GM18909 (cell line): ENCODE data around the gene MARK4.
"Not testable (repeated sequence)": the region's sequence is repeated elsewhere in the genome, so short reads cannot be mapped to it uniquely, and the experiment has no call there.

ENCODE experiments used
- ATAC-seq: cut with Tn5 transposase; IDR thresholded peaks from one replicate; pipeline ENCODE4 v1.9.1; 2021; ENCODE audit warnings: mild to moderate bottlenecking; ENCODE audit not compliant: unreplicated experiment, poor library complexity

MARK4 gene

DNA sequence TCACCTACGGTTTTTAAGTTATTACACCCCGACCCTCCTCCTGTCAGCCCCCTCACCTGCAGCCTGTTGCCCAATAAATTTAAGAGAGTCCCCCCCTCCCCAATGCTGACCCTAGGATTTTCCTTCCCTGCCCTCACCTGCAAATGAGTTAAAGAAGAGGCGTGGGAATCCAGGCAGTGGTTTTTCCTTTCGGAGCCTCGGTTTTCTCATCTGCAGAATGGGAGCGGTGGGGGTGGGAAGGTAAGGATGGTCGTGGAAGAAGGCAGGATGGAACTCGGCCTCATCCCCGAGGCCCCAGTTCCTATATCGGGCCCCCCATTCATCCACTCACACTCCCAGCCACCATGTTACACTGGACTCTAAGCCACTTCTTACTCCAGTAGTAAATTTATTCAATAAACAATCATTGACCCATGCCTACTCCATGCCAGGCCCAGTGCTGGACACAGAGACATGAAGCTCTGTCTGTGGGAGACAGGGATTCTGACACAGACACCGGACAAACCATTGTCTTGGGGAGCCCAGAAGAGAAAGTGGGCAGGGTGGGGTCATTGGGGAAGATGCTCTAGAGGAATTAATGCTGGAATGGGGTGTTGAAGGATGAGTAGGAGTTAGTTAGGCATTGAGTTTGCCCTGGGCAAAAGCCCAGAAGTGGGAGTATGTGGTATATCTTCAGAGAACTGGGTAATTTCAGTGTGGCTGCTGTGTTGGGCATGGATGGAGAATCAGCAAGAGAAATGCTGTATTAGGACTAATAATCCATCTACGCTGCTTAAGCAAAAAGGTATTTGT lies 52.4 kb downstream of the MARK4 start:
- ATAC-seq: no peak

DNA sequence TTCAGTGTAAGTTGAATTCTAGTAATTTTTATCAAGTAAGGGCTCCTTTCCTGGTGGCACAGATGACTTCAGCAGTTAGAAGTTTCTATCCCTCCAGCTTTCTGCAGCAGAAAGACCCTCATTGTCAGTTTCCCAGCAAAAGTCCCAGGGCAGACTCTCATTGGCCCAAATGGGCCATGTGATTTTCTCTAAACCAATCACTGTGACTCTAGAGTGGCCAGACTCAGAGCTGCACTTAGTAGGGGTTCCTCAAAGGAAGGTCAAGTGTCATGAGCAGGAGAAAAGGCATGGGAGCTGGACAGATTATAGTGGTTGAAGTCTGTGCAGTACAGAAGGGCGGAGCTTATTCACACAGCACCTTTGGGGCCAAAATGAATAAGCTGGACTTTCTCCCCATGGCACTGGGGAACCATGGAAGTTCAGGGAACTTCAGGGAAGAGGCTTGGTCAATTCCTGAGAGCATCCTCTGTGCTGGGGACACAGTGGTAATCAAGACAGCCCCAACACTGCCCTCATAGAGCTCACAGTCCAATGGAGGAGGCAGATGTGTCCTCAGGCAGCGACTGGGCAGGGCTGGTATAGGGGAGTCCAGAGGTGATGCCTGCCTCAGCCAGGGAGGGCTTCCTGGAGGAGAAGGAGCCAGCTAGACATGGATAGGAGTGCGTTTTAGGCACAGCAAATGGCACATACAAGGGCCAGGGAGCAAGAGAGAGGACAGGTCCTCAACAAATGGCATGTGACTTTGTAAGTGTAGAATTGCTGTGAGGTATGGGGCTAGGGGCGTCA lies 53.3 kb downstream of the MARK4 start:
- no peak for ATAC-seq

DNA sequence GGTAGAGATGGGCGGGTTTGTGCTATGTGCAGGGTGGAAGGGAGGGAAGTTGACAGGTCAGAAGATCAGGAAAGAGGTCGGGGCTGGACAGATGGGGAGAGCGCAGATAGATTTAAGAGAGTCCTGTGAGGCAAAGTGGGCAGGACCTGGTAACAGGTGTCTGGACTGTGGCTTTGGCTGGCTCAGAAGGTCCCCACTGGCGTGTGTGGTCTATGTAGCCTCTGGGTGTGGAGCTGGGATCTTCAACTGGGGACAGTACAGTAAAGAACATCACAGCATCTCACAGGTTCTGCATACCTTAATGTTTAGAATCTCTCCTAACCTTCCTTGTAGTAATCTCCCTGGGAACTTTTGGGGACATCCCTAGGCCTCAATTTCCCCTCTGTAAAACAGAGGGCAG lies 53.9 kb downstream of the MARK4 start:
- no peak for ATAC-seq

DNA sequence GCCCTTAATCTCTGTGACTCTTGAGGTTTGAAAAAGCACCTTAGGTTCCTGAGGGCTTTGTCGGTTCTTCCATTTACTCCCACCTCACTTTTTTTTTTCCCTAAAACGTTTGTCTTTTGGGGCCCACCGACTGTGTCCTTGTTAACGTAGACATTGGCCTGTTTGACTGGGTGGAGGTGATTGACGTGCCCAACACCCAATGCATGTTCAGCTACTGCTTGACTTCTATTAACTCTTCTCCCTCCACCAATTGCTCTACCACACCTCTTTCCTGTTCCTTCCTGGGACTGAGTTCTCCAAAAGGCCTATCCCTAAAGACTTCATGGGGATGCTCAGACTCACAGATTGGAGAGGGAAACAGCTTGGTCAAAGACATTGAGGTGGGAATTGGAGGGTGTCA lies 54.4 kb downstream of the MARK4 start:
- ATAC-seq: no peak

DNA sequence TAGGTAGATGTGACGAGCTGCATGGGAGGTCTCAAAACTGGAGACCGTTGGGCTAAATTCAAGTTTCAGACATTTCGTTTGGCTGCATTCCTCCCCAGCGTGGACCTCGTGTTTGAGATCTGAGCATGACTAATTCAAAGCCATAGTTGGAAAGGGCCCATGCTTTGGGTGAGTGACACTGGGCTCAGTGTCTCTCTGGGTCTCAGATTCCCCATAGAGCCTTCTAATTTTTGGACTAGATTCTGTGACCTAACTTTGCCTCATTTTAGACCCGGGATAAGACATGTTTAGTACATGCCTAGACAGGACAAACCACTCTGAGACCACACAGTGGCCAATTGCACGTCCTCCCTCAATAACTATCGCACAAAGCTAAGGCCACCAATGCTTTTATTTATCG lies 55.0 kb downstream of the MARK4 start:
- ATAC-seq: no peak

DNA sequence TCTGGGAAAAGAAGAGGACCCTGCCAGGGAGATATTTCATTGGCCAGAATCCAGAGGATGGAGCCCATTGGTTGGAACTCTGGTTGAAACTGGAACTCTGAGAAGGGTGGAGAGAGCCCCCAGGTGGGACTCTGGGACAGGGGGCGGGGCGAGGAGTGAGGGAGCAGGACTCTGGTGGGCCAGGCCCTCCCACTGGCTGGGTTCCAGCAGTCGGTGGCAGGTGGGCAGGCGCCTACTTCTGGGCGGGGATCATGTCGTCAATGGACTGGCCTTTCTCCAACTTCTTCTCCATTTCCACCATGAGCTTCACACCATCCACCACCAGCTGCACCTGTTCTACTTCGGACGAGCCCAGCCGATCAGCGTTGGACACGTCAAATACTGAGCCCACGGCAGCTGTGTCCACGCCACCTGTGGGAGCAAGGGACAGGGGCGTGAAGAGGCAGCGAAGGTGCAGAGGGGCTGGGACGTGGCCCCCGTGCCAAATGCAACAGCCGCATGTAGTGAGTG lies 55.5 kb downstream of the MARK4 start:
- ATAC-seq: no peak

DNA sequence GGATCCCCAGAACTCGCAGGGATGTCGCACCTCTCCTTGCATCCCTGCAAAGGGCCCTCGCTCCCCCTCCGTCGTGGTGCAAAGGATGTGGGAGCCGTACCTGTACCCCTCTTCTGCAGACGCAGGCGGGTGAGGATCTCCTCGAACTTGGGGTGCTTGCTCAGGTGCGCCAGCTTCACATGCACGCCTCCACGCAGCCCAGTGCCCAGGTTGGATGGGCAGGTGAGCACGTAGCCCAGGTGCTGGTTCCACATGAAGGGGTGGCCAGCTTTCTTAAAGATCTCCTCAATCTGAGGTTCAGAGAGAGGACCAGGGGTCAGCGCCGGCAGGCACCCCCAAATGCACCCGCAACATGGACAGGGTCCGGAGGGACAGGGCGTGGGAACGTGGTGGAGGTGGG lies 56.3 kb downstream of the MARK4 start:
- no peak for ATAC-seq

DNA sequence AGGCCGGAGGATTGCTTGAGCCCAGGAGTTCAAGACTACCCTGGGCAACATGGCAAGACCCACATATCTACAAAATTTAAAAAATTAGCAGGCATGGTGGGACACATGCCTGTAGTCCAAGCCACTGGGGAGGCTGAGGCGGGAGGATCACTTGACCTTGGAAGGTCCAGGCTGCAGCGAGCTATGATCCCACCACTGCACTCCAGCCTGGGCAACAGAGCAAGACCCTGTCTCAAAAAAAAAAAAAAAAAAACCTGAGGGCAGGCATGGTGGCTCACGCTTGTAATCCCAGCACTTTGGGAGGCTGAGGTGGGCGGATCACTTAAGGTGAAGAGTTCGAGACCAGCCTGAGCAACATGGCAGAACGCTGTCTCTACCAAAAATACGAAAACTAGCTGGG lies 58.3 kb downstream of the MARK4 start:
- not testable (repeated sequence) for ATAC-seq

DNA sequence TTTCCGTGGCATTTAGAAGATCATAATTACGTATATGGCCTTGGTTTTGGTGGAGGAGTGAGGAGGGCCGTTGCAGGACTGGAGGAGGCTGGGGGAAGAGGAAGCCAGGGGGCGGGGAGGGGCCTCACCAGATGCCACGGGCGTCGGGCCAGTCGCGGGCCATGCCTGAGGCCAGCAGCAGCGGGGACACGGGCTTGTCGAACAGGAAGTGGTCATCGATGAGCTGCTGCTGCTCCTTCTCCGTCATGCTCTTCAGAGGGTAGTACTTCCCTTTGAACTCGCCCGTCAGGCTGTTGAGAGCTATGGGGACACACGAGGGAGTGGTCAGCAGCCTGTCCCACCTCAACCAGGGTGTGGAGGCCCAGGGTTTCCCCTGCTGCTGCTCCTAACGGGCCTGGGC lies 60.5 kb downstream of the MARK4 start:
- ATAC-seq: no peak

DNA sequence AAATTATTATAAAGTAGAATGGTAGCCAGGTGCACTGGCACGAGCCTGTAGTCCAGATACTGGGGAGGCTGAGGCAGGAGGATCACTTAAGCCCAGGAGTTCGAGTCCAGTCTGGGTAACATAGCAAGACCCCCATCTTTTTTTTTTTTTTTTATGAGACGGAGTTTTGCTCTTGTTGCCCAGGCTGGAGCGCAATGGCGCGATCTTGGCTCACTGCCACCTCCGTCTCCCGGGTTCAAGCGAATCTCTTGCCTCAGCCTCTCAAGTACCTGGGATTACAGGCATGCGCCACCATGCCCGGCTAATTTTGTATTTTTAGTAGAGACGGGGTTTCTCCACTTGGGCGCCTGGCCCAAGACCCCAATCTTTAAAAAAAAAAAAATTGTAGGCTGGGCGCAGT lies 61.2 kb downstream of the MARK4 start:
- not testable (repeated sequence) for ATAC-seq

DNA sequence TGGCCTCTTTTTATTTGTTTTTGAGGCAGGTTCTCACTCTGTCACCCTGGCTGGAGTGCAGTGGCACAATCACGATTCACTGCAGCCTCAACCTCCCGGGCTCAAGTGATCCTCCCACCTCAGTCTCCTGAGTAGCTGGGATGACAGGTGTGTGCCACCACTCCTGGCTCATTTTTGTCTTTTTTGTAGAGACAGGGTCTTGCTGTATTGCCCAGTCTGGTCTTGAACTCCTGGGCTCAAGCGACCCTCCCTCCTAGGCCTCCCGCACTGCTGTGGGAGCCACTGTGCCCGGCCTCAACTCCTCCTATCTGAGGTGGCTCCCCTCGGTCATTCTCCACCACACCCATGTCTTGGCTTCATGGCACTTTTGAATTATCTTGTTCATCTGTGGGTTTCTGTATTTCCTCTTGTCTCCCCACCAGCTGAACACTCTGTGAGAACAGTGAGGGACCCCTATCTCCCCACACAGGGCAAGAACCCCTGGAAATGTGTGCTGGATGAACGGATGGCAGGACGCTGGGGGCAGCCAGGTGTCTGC lies 63.7 kb downstream of the MARK4 start:
- ATAC-seq: no peak

DNA sequence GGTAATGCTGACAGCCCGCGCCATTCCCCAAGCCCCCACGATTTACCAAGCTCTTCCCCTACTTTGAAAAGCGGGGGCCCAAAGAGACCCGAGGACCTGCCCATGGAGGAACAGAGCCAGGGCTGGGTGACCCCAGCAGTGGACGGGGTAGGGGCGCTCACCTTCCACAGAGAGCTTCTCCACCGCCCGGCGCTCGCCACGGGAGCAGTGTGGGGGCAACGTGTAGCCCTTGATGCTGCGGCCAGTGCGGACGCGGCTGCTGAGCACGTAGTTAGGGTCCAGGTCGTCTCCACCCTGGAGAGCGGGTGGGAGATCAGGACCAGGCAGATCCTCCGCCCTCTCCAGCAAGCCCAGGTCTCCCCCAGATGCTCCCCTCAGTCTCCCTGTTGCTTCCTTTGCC lies 64.2 kb downstream of the MARK4 start:
- no peak for ATAC-seq

DNA sequence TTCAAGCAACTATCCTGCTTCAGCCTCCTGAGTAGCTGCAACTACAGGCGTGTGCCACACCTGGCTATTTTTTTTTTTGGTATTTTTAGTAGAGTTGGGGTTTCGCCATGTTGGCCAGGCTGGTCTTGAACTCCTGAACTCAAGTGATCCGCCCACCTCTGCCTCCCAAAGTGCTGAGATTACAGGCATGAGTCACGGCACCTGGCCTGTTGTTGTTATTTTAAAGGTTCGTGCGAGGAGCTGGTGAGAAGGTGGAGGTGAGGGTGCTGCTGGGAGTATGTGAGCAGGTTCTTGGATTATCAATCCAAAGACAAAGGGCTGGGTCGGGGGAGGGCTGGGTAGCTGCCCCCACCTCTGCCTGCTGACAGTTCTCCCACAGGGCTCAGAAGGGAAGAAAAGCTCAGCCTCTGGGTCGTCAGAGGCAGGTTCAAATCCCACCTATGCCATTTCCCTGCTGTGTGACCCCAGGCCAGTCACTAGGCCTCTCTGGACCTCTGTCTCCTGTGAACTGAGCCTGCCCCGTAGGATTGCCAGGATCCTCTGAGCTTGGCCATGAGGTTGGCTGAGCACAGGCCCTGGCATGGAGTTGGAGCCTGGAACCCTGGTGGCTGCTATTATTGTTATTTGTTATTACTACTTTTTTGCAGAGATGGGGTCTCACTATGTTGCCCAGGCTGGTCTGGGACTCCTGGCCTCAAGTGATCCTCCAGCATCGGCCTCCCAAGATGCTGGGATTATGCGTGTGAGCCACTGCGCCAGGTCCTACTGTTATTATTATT lies 70.1 kb downstream of the MARK4 start:
- no peak for ATAC-seq

DNA sequence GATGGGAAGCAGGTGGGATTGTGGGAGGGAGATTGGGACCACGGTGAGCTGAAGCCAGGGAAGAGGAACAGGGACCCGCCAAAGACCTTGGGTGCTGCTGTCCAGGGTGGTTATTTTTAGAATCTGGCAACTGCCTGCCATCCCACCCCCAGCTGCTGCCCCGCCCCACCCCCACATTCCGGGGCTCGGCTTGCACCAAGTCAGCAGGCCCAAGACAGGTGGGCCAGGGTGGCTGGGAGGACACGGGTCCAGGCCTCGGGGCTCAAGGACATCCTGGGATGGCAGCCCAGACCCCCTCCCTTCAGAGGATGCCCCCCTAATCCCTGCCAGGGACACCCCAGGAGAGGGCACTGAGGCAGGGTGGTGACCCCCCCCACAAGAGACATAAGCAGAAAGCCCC lies 70.8 kb downstream of the MARK4 start:
- ATAC-seq: no peak

DNA sequence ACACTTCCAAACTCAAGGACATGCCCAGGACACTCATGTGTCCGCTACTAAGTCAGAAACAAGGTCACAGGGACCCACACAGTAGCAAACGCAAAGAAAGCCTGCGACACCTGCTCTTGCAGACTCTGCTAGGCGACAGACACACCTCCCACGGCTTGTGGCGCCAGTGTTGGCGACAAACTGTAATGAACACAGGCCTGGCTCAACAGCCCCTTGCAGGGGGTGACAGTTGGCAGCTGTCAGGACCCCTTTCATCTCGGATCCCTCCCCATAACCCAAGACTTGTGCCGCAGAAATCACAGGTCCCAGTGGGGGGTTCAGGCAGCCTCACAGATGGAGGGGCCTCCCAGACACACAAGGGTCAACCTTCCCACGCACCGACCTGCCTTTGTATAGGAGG lies 71.2 kb downstream of the MARK4 start:
- ATAC-seq: no peak

DNA sequence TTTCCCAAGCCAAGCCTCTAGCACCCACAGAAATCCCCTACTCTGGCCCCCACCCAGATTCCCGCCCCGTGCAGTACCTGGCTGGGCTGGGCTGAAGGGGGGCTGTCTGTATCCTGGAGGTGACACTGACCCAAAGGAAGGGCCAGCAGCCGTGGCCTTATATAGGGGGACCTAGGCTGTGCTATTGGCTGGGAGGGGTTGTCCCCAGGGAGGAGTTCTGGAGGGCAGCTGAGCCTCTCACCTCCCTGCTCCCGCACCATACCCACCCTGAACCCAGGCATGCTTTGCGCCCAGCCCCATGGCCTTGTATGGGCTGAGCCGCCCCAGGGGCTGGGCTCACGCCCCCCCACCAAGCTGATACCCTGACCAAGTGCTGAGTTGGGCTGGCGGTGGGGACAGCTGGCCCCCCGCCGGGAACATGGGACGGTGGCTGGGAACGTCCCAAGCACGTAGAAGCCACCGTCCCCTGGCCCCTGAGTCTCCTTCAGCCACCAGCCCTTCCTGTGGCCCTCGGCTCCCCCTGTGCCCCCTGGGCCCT lies 71.7 kb downstream of the MARK4 start, which contains the start of gene CKM:
Gene CKM, minus strand, starts transcription at position 132 of the 538 bp plus-strand sequence. CDS start 3,162 bp downstream, outside the sequence.
- no peak for ATAC-seq

DNA sequence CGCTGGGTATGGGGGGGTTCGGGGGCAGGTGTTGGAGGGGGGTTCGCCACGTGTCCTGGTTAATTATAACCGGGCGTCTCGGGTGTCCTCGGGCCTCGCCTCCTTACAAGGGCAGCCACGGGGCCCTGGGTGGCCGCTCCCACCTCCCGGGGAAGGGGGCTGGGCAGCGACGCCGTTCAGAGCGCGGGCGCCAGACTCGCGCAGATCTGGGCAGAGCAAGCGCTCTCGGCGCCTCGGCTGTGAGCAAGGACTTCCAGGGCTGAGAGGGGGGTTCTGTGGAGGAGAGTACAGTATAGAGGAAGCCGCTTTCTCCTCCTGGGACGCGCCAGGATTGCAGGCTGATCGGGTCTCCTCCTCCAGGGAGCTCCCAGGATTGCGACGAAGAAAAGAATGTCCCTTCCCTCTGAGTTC lies 72.6 kb downstream of the MARK4 start:
- no peak for ATAC-seq

DNA sequence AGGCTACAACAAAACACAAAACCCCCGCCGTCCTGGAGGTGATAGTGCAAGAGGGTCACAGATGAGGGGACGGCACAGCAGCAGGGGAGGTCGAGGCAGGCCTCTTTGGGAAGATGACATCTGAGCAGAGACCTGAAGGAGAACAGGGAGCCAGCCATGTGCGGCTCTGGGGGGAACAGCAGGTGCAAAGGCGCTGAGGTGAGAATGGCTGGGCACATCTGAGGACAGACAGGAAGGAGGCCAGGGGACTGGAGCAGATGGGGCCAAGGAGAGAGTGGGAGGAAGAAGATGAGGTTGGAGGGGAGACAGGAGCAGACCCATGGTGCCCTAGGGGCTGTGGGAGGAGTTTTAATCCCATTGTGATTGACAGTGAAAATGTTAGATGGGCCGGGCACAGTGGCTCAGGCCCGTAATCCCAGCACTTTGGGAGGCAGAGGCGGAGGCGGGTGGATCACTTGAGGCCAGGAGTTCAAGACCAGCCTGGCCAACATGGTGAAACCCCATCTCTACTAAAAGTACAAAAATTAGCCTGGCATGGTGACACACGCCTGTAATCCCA lies 73.4 kb downstream of the MARK4 start:
- ATAC-seq: no peak

DNA sequence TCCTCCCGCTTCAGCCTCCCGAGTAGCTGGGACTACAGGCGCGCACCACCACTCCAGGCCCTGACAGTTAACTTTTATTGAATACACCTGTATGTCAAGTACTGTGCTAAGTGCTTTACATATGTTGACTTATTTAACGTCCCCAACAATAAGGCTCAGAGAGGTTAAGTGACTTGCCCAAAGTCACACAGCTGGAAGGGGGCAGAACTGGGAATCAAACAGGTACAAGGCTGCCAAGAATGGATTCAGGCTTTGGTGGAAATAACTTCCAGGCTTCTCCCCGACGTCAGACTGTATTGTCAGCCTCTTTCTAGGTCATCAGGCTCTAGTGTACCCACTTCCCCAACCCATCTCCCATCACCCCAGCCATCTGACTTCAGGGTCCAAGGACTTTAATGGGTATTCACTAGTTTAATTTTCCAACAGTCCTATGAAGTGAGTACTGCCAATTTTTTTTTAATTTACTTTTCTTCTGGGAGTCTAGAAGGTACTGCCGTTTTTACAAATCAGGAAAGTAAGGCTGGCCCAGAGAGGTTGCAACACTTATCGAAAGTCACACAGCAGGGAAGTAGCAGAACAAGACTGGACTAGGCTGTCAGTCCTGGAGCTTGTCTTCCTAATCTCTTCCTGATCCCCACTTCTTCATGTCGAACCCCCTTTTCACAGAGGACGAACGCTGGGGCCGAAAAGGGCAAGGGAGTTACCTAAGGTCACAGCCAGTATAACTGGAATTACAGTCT lies 76.5 kb downstream of the MARK4 start:
- ATAC-seq: no peak
